HG02885 (cell line): ENCODE measurements around the gene C2.
A peak's percentile ranks its signal among the peaks of the same experiment; 100 is the strongest.
"Not testable (repeated sequence)": the region's sequence is repeated elsewhere in the genome, so short reads cannot be mapped to it uniquely, and the experiment has no call there.

ENCODE experiments used
- ATAC-seq: cut with Tn5 transposase; IDR thresholded peaks from one replicate; pipeline ENCODE4 v1.9.1; 2021; ENCODE audit warnings: mild to moderate bottlenecking; ENCODE audit not compliant: unreplicated experiment, poor library complexity

The C2 gene

DNA sequence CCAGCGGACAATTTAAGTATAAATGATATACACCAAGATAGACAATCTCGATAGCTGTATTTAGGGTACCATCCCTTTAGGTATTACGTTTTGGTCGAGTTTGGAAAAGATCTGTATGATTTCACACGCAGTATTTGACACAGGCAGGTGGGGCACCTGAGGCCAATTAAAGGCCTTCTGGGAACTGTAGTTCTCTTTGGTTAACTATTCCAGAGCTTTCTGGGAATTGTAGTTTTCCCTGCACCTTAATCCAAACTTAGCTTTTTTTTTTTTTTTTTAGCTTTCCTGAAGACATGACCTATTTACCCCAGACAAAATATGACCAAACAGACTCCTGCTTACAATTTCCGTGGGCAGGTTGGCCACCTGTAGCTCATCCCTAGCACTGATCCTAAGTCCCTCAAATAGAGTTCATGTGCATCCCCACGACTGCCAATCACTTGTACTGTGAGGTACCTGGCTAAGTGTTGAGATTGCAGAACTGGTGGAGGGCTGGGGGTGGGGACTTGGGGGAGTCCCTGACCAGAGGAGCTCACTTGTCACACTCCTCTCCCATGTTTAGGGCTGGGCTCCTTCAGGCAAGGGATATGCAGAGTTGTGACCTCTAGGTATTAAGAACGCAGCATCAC is 29.0 kb upstream of the C2 start:
- no peak for ATAC-seq

DNA sequence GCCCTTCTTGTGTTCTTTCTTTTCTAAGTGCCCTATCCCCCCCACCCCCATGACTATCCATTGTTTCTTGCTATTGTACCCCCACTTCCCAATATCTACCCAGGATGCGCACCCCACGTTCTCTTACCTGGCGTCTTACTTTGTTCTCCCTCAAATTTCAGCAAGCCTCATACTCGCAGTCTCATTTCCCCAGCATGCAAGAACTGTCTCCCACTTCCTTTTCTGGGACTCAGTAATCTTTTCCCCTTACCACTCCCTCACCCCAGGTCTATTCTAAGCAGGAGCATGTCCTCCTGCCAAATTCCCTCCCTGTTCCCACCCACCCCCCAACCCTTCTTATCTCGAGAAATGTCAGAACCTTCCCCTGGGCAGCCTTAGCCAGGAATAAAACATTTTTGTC is 28.3 kb upstream of the C2 start:
- no peak for ATAC-seq

DNA sequence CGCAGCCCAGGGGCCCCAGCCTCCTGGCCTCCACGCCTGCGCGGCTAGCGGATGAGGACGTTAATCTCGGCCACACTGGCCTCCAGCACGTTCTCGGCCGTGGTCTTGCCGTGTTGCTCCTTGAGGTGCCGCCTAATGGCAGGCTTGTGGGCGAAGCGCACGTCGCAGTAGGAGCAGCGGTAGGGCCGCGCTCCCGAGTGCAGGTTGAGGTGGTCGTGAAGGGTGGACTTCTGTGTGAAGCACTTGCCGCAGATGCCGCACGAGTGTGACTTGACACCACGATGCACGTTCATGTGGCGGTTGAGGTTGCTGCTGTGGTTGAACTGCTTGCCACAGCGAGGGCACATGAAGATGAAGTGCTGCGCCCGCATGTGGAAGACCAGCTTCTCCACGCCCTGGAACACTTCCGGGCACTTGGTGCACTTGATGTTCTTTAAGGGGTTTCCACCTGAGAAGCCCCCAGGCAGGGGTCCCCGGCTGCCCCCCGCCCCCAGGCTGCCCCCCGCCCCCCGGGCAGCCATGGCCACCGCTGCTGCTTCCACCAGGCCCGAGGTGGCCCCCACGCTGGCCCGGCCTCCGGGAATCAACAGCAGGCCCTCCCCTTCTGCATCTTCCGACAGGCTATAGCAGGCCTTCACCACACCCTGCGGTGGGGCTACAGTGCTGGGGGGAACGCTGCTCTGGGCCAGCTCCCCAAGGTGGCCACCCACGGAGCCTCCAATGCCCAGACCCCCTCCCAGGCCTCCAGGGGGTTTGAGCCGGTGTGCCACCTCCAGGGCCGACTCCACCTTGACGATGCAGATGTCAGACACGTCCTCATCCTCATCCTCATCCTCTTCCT is 27.4 kb upstream of the C2 start:
- no peak for ATAC-seq

DNA sequence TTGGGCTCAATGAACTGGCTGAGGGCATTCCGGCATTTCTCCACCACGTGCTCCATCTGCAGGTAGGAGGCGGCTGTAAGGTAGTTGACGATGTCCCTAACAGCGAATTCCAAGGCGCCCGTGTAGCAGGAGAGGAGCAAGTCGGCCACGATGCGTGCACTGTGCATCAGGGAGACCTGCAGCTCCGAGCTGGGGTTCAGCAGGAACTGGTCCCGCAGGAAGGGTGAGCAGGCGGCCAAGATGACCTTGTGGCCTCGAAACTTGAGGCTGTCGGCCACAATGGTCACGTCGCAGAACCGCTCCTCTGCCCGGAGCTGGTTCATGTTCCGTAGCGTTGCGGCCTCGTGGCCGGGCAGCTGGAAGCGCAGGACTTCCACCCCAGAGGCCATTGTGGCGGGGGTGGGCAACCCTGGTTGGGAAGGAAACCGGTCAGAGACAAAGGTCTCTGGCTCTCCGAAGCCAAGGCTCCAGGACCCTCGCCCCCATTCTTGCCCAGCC is 26.6 kb upstream of the C2 start:
- no peak for ATAC-seq

DNA sequence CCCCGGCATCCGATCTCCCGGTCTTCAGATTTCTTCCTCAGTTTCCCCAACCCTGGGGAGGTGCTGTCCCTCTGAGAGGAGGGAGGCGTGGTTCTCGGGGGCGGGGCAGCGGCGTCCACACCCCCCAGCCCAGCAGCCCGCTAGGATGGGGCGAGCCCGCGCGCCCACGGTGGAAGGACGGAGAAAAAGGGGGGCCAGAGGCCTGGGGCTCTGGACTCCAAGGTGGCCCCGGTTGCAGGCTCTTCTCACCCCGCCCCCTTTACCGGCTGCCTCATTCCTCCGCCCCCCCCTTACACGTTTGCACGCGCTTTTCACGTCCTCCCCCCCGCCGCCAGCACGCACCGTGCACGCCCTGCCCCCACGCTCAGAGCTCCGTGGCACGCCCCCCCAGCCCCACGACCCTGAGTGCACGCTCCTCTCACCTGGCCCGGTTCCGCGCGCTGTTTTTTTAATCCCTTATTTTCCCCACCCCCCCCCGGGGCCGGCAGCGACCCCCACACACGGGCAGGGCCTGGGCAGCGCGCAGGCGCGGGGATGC is 26.0 kb upstream of the C2 start:
- no peak for ATAC-seq

DNA sequence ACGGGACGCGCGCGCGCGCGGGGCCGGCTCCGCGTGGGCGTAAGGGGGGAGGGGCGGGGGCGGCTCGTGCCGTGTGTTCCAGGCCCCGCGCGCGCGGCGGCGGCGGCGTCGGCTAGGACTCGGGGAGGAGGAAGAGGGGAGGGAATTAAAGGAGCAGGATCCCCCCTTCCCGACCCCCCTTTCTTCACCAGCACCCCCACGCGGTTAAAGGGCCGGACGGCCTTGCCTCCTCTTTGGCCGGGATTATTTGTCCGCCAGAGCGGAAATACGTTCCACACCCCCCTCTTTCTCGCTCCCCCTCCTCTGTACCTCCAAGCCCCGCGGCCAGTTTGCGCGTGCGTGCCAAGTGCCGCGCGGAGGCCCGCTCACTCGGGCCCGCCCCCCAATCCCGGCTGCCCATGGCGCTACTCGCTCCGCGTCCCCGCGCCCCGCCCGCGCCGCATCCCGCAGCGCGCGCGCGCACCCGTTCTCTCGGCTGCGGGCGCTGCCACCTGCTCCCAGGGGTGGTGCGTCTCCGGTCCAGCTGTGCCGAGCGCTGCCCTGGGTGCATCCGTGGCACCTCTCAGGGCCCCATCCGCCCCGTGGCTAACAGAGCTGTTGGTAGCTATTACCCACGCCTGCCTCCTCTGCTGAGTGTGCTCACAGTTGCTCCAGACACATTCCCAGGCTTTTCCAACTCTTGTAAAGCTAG is 25.4 kb upstream of the C2 start, which contains the start of gene ZBTB12:
Gene ZBTB12, minus strand, starts transcription at position 134 of the 691 bp plus-strand sequence. CDS start 781 bp downstream, outside the sequence.
- ATAC-seq, result peak; percentile 65

DNA sequence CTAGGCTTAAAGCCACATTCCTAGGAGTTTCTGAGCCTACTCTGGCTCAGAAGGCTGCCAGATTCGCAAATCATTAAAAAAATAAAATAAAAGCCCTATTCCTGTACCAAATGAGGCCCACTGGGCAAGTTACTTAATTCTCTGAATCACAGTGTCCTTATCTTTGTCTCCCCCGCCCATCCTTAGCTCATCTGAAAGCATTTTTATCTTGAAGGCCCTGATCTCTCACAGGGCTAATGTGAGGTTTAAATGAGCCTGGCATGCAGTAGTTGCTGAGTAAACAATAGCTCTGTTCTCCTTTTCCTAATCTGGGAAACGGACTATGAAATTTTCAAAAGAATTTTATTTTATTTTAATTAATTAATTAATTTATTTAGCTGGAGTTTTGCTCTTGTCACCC is 23.6 kb upstream of the C2 start:
- no peak for ATAC-seq

DNA sequence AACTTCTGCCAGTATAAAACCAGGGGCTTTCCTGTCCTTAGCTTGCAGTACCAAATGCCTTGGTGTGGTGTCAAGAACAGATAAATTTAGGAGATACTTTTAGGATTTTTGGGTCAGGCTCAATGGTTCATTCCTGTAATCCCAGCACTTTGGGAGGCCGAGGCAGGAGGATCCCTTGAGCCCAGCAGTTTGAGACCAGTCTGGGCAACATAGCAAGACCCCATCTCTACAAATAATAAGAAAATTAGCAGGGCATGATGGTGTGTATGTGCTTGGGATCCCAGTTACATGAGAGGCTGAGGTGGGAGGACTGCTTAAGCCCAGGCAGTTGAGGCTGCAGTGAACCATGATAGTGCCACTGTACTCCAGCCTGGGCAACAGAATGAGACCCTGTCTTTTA is 22.5 kb upstream of the C2 start:
- no peak for ATAC-seq

DNA sequence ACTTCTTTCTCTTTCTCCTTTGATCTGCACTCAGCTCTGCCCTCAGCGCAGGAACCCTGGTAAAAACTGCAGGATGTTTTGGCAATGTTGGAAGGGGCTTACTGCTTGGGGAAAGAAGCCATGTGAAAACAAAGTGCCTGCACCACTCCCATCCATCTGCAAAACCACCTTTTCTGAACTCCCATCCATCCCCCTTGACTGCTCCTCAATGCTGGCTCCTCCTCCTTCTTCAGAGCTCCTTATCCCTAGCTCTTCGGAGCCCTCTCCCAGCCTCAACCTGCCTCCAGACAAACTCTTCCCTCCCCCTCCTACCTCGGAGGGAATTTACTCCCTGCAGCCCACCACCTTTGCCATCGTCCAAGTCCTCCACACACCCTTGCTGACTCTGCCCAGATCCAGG is 21.4 kb upstream of the C2 start:
- ATAC-seq, result no peak

DNA sequence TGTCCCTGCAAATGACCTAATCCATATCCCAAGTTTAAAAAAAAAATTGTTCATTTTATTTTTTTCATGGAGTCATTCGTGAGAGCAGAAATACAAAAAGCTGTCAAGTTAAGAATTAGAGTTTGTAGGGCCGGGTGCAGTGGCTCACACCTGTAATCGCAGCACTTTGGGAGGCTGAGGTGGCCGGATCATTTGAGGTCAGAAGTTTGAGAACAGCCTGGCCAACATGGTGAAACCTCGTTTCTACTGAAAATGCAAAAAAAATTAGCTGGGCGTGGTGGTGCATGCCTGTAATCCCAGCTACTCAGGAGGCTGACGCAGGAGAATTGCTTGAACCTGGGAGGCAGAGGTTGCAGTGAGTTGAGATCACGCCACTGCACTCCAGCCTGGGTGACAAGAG is 20.8 kb upstream of the C2 start:
- ATAC-seq, result not testable (repeated sequence)

DNA sequence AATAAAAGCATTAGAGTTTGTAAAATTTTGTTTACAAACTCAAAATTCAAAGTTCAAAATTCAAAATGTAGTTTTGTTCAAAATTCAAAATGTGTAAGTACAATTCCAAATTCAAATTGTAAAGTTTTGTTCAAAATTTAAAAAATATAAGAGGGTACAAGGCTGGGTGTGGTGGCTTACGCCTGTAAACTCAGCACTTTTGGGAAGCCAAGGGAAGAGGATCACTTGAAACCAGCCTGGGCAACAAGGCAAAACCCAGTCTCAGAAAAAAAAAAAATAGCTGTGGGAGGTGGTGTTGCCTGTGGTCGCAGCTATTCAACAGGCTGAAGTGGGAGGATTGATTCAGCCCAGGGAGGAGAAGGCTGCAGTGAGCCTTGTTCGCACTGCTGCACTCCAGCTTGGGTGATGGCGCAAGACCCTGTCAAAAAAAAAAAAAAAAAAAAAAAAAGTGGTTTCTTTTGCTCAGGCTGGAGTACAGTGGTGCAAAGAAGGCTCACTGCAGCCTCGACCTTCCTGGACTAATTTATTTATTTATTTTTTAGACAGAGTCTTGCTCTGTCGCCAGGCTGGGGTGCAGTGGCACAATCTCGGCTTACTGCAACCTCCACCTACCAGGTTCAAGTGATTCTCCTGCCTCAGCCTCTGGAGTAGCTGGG is 20.2 kb upstream of the C2 start:
- no peak for ATAC-seq

DNA sequence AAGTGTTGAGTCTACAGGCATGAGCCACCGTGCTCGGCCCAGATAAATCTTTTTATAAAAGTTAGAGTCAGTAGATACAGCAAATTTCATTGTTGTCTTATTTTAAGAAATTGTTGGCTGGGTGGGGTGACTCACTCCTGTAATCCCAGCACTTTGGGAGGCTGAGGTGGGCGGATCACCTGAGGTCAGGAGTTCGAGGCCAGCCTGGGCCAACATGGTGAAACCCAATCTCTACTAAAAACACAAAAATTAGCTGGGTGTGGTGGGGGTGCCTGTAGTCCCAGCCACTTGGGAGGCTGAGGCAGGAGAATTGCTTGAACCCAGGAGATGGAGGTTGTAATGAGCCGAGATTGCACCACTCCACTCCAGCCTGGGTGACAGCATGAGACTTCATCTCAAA is 19.3 kb upstream of the C2 start:
- not testable (repeated sequence) for ATAC-seq

DNA sequence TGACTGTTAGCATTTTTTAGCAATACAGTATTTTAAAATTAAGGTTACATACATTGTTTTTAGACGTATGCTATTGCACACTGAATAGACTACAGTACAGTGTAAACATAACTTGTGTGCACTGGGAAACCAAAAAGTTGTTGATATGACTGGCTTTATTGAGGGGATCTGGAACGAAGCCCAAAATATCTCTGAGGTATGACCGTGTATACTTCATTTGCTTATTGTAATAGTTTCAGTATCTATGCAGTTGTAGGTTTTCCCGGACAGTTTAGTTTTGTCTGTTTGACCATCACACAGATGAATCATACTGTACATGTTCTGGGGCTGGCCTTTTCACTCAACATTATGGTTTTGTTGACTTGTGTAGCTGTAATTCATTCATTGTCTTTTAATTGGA is 18.7 kb upstream of the C2 start:
- ATAC-seq, result peak; percentile 69

DNA sequence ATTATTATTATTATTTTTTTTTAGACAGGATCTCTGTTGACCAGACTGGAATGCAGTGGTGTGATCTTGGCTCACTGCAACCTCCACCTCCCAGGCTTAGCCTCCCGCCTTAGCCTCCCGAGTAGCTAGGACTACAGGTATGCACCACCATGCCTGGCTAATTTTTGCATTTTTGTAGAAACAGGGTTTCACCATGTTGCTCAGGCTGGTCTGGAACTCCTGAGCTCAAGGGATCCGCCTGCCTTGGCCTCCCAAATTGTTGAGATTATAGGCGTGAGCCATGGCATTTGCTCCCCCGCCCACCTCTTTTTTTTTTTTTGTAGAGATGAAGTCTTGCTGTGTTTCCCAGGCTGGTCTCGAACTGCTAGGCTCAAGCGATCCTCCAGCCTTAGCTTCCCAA is 18.2 kb upstream of the C2 start:
- ATAC-seq, result not testable (repeated sequence)

DNA sequence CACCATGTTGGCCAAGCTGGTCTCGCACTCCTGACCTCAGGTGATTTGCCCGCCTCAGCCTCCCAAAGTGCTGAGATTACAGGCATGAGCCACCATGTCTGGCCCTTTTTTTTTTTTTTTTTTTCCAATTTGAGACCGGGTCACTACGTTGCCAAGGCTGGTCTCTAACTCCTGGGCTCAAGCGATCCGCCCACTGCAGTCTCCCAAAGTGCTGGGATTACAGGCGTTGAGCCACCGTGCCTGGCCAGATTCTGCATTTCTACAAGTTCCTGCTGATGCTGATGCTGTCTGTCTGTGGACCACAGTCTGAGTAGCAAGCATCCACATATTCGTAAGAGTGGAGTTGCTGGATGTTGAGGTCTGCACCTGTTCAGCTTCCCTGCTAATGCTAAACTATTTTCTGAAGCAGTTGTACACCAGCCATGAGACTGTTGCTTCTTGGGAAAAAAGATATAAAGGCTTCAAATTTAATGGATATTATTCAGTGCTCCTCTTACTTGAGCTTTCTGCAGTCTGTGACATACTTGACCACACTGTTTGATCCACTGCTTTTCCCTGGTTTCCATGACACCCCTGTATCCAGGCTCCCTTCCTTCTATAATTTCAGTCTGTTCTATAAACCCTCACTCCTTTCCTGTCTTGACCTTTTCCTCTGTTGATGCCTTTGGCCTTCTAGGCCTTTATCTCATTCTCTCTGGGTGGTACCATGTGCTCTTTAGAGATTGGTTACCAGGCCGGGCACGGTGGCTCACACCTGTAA is 15.5 kb upstream of the C2 start:
- no peak for ATAC-seq

DNA sequence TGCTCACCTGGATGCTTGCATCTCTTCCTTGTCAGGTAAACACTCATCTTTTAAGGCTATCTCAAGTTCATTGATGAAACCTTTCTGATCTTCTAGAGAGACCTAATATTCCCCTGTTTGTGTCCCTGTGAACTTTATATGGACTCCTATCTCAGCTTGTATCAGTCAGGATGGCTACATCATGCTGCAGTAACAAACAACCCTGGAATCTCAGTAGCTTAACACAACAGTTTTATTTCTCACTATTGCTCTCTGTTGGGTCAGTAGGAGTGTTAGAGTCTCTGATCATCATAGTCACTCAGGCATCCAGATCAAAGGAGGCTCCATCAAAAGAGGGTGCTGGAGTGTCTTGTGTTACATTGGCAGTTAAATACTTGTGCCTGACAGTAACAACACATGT is 12.2 kb upstream of the C2 start:
- ATAC-seq, result no peak

DNA sequence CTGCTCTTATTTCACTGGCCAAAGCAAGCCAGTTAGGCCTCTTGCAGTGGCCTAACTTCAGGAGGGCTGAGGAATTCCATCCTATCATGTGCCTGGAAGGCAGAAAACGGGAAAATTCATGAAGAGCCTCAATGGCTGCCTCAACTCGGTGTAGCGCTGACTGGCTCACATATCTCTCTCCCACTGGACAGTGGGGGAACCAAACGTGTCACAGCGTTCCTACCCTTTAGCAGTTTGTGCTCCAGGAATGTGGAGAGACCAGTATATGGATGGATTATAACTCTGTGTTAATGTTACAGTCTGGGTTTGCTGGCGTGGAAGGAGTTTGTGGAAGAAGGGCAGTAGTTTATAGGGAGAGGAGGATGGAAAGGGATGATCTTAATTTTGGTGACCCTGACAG is 11.8 kb upstream of the C2 start:
- ATAC-seq, result no peak

DNA sequence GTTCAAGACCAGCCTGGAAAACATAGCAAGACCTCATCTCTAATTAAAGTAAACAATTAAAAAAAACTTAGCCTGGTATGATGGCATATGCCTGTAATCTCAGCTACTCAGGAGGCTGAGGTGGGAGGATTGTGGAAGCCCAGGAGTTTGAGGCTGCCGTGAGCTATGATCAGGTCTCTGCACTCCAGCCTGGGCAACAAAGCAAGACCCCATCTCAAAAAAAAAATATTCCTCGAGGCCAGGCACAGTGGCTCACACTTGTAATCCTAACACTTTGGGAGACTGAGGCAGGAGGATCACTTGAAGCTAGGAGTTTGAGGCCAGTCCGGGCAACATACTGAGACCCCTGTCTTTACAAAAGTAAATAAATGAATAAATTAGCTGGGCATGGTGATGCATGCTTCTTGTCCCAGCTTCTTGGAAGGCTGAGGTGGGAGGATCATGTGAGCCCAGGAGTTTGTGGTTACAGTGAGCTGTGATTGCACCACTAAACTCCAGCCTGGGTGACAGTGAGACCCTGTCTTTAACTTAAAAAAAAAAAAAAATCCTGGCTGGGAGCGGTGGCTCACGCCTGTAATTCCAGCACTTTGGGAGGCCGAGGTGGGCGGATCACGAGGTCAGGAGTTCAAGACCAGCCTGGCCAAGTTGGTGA is 9.3 kb upstream of the C2 start:
- no peak for ATAC-seq

DNA sequence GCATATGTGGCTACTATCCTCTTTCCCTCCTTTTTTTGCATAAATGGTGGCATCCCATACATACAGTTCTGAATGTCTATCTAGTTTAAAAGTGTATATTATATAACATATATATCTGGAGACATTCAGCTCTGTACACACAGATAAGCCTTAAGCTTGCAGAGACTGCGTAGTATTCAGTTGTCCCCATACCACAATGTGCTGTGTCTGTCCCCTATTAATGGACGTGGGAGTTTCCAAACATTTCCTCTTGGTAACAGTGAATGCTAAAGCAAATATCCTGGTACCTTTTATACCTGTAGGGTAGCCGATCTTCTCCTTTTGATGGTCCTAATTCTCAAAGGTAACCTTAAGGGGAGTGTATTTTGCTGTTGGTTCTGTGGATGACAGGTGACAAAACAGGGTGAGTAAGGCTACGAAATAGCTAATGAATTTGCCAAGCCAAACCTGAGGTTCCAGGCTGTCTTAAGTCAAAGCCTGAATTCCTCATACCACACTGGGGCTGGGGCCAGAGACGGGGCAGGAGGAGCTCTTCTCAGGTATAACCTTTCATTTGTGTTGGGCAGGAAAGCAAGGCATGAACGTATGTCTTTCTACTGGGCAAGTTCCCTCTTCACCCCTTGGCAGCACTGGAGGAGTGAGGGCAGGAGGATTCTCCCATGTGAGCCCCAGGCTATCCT is 7.8 kb upstream of the C2 start:
- ATAC-seq, result no peak
